HepG2 (cell line): ENCODE measurements around the gene RUNDC1. TPM values are rescaled to one million over a fixed set of nuclear protein-coding genes. Genes with fewer than 3 reads are reported as not detected.

Experiments
- BRCA1 ChIP-seq: sonication (generic); formaldehyde crosslinking; IDR thresholded peaks from 2 replicates; pipeline ENCODE4 v1.4.0; 2020; ENCODE audit warnings: missing genetic modification reagents
- EHMT2 ChIP-seq: fragments of 200-600 bp; sonication (generic); IDR thresholded peaks from 2 replicates; pipeline ENCODE4 v1.7.0; 2017; ENCODE audit warnings: antibody characterized with exemption, low read depth, low read length, borderline replicate concordance
- ESRRA ChIP-seq: sonication (generic); formaldehyde crosslinking; IDR thresholded peaks from 2 replicates; pipeline ENCODE4 v1.5.1; 2020; ENCODE audit warnings: mild to moderate bottlenecking, low read depth, missing genetic modification reagents
- GFI1 ChIP-seq: sonication (generic); formaldehyde crosslinking; IDR thresholded peaks from 2 replicates; pipeline ENCODE4 v1.5.0; 2020; ENCODE audit warnings: missing genetic modification reagents, mild to moderate bottlenecking, borderline replicate concordance
- MBD4 ChIP-seq: IDR thresholded peaks from 2 replicates; pipeline ENCODE4 v1.6.1; 2012; ENCODE audit warnings: low read length, inconsistent platforms, borderline replicate concordance
- MED8 ChIP-seq: sonication (generic); formaldehyde crosslinking; IDR thresholded peaks from 2 replicates; pipeline ENCODE4 v1.8.1; 2023; ENCODE audit warnings: mild to moderate bottlenecking, missing genetic modification reagents; ENCODE audit not compliant: insufficient replicate concordance
- MIER3 ChIP-seq: IDR thresholded peaks from 2 replicates; pipeline ENCODE4 v1.6.1; 2016; ENCODE audit warnings: missing compliant biosample characterization, borderline replicate concordance
- MLX ChIP-seq: IDR thresholded peaks from 2 replicates; pipeline ENCODE4 v1.6.1; 2016
- NR2F6 ChIP-seq, 2 experiments: IDR thresholded peaks; 2 replicates each; pipeline ENCODE4 v1.6.1; 2016; ENCODE audit warnings: antibody characterized with exemption in 1 of 2, mild to moderate bottlenecking in 1 of 2
- PATZ1 ChIP-seq: sonication (generic); formaldehyde crosslinking; IDR thresholded peaks from 2 replicates; pipeline ENCODE4 v1.4.0; 2020; ENCODE audit warnings: missing genetic modification reagents
- RBAK ChIP-seq: sonication (generic); formaldehyde crosslinking; IDR thresholded peaks from 2 replicates; pipeline ENCODE4 v1.5.1; 2020; ENCODE audit warnings: mild to moderate bottlenecking, missing genetic modification reagents
- RFX1 ChIP-seq: fragments of 450-650 bp; IDR thresholded peaks from 2 replicates; pipeline ENCODE4 v1.6.1; 2017
- ZIK1 ChIP-seq: sonication (generic); formaldehyde crosslinking; IDR thresholded peaks from 2 replicates; pipeline ENCODE4 v1.5.0; 2020; ENCODE audit warnings: mild to moderate bottlenecking, low read depth, missing genetic modification reagents, borderline replicate concordance
- ZNF333 ChIP-seq: sonication (generic); formaldehyde crosslinking; IDR thresholded peaks from 2 replicates; pipeline ENCODE4 v1.4.0; 2020; ENCODE audit warnings: mild to moderate bottlenecking, missing genetic modification reagents, borderline replicate concordance
- ZNF33A ChIP-seq: sonication (generic); formaldehyde crosslinking; IDR thresholded peaks from 2 replicates; pipeline ENCODE4 v1.5.1; 2020; ENCODE audit warnings: missing genetic modification reagents, mild to moderate bottlenecking, moderate library complexity, borderline replicate concordance
- ZNF543 ChIP-seq: sonication (generic); formaldehyde crosslinking; IDR thresholded peaks from 2 replicates; pipeline ENCODE4 v1.4.0; 2020; ENCODE audit warnings: mild to moderate bottlenecking, missing genetic modification reagents
- ZNF660 ChIP-seq: sonication (generic); formaldehyde crosslinking; IDR thresholded peaks from 2 replicates; pipeline ENCODE4 v1.5.1; 2020; ENCODE audit warnings: mild to moderate bottlenecking, low read depth, missing genetic modification reagents, borderline replicate concordance
- ZNF777 ChIP-seq: sonication (generic); formaldehyde crosslinking; IDR thresholded peaks from 2 replicates; pipeline ENCODE4 v1.4.0; 2020; ENCODE audit warnings: missing genetic modification reagents
- ZNF792 ChIP-seq: IDR thresholded peaks from 2 replicates; pipeline ENCODE4 v1.6.1; 2016
- ZSCAN12 ChIP-seq: sonication (generic); formaldehyde crosslinking; IDR thresholded peaks from 2 replicates; pipeline ENCODE4 v1.9.0; 2021; ENCODE audit warnings: mild to moderate bottlenecking, missing genetic modification reagents
- polyA plus RNA-seq, 8 experiments: library from polyadenylated mRNA; depleted of rRNA in 3 of 8; stranded (reverse) in 7 of 8; unstranded in 1 of 8; fragments of >200 nt; fragmentation: Illumina TruSeq in 4 of 8; extraction: Trizol in 4 of 8; gene quantifications; 2 replicates each; pipeline versions ENCODE4 v1.2.1 to v1.2.3, GENCODE V29; 2011 to 2016; ENCODE audit warnings: low read depth in 4 of 8, missing spikeins in 1 of 8, mixed read lengths in 1 of 8; ENCODE audit not compliant: insufficient read depth in 1 of 8
- total RNA-seq, 5 experiments: library from RNA; depleted of rRNA; stranded (reverse); fragments of >200 nt; fragmentation: Illumina TruSeq; extraction: Trizol; gene quantifications; 2 replicates each; pipeline ENCODE4 v1.2.3, GENCODE V29; 2016; ENCODE audit warnings: low read depth in 1 of 5
- TF ChIP-seq, protein P1 (sequence below): sonication (generic); formaldehyde crosslinking; IDR thresholded peaks from 2 replicates; pipeline ENCODE4 v1.5.1; 2020; ENCODE audit warnings: mild to moderate bottlenecking, missing genetic modification reagents, moderate library complexity

RUNDC1 gene
- total and polyA plus RNA-seq, 2 of the 13 experiments (the other 11 are each of a cell fraction or from before 2014, with no cell fraction given): 10.3 to 11.4 TPM

DNA sequence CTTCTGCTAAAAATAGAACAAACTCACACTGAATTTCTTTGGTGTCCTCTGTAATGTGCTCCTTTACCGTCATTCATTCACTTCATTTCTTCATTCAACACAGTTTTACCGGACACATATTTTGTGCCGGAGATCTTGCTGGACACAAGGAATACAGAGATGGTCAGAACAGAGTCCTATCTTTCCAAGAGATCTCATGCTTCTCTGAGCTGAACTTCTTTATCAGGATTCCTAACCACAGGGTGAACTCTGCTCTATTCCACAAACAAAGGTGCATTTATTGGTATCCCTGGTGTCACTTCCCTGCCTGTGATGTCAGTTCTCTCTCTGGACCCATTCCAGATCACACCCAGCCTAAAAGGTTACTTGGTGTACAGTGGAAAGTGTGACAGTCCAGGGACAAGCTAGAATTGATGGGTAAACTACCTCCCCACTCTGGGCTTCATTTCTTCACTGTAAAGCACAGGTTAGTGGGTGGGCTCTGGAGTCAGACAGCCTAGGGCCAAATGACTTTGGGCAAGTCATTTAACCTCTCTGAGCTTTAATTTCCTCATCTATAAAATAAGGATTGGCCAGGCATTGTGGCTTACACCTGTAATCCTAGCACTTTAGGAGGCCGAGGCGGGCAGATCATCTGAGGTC is 30.4 kb downstream of the RUNDC1 start (continued):
- no peak for TF ChIP-seq RFX1
- no peak for TF ChIP-seq RBAK (CRISPR knock-in tag)
- TF ChIP-seq ZNF792 (CRISPR knock-in tag): peak; percentile 81; the same call in 1 of the 2 replicates
- TF ChIP-seq, protein P1, sequence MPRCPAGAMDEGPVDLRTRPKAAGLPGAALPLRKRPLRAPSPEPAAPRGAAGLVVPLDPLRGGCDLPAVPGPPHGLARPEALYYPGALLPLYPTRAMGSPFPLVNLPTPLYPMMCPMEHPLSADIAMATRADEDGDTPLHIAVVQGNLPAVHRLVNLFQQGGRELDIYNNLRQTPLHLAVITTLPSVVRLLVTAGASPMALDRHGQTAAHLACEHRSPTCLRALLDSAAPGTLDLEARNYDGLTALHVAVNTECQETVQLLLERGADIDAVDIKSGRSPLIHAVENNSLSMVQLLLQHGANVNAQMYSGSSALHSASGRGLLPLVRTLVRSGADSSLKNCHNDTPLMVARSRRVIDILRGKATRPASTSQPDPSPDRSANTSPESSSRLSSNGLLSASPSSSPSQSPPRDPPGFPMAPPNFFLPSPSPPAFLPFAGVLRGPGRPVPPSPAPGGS: 0 out of 2 replicates have a peak, but pooled peaks have one; percentile 66
- TF ChIP-seq NR2F6 (IDR thresholded peaks at IDR 0.05): peak; percentile 80
- TF ChIP-seq NR2F6 (CRISPR knock-in tag; IDR thresholded peaks at IDR 0.05): peak; percentile 90; the same call in 1 of the 2 replicates
- no peak for TF ChIP-seq ESRRA (CRISPR knock-in tag)
- no peak for TF ChIP-seq ZNF543 (CRISPR knock-in tag)
- peak; percentile 49; the same call in 1 of the 2 replicates for TF ChIP-seq GFI1
- TF ChIP-seq ZSCAN12 (CRISPR knock-in tag): 0 out of 2 replicates have a peak, but pooled peaks have one; percentile 18
- TF ChIP-seq ZNF660: no peak
- peak; percentile 87 for TF ChIP-seq MLX (CRISPR knock-in tag)
- no peak for TF ChIP-seq EHMT2
- TF ChIP-seq ZNF333 (CRISPR knock-in tag): no peak
- TF ChIP-seq ZIK1: peak; percentile 53; the same call in 1 of the 2 replicates
- peak; percentile 82 for TF ChIP-seq PATZ1 (CRISPR knock-in tag)
- peak; percentile 75; the same call in 1 of the 2 replicates for TF ChIP-seq MIER3 (CRISPR knock-in tag)
- TF ChIP-seq BRCA1 (CRISPR knock-in tag): no peak
- TF ChIP-seq ZNF33A (CRISPR knock-in tag): peak; percentile 84; the same call in 1 of the 2 replicates
- no peak for TF ChIP-seq MBD4
- TF ChIP-seq ZNF777 (CRISPR knock-in tag): no peak
- TF ChIP-seq MED8: no peak
